ENCODE measurements around the gene TIMP3.

TIMP3 gene

DNA sequence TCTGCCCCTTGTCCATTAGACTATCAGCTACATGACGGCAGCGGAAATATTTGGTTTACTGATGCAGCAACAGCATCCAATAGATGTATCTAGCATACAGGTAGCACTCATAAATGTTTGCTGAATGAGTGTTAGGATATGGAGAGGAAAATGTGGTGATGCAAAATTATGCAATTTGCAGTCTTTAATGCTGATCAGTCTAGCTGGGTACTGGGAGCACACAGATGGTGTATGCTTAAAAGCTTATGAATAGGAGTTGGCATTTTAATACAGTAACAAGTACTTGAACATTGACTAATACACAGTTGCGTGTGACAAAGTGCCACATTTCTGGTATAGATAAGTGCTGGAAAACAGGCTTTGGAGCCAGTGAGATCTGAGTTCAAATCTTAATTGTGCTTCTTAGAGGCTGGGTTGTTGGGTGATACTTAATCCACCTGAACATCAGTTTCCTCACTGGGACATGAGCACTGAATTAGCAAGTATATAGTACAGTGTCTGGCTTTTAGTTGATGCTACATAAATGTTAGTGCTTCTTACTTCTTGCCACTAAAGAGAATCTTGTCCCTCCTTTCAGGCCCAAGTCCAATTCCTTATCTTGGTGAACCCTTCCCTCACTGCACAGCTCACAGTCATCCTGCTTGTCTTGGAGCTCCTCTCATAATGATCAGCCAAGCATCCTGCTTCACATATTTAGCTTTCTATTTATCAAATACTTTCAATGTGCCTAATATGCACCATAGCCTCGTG is 99.6 kb downstream of the TIMP3 start:
- no peak for DNase-seq

DNA sequence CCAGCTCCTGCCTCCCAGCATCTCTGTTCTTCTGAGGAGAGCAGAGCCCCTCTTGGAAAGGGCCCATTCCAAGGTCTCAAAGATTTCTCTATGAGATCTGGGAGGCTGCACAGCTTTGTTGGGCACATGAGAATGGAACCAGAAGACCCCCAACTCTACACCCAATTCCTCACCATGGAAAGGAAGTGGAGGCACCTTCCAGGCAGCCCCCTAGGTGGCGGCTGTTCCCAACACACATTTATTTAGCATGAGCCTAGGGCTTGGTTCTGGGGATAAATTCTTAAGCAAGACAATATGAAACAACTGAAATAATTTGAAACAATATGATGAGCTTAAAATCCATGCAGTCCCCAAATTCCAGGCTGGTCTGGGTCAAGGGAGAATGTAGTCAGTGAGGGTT is 100.4 kb downstream of the TIMP3 start:
- no peak for DNase-seq

DNA sequence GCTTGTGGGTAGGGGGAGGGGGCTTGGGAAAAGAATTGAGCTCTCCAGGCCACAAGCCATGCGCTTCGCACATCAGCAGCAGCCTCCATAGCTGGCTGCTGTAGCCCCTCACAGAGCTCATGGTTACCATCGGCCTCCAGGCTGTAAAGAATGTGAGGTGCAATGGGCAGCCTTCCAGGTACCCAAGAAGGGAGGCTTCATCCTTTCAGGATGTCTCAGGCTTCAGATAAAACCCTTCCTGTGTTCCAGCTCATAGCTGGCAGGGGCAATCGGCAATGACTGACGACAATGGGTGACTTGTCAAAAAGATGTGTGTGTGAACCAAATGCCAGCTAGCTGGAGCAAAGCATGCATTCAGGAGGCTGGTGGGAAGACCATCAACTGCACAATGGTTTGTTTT is 102.0 kb downstream of the TIMP3 start:
- no peak for DNase-seq

GRCh38 chr22:32904044-32904443 is 102.5 kb downstream of the TIMP3 start:
- no peak for DNase-seq

GRCh38 chr22:32905400-32905799 is 103.9 kb downstream of the TIMP3 start:
- DNase-seq = no peak

GRCh38 chr22:32909581-32910428 is 108.3 kb downstream of the TIMP3 start:
- no peak for DNase-seq

- DNase-seq = no peak
Measured at GRCh38 chr22:32910429-32910772, 108.9 kb downstream of the TIMP3 start.

DNA sequence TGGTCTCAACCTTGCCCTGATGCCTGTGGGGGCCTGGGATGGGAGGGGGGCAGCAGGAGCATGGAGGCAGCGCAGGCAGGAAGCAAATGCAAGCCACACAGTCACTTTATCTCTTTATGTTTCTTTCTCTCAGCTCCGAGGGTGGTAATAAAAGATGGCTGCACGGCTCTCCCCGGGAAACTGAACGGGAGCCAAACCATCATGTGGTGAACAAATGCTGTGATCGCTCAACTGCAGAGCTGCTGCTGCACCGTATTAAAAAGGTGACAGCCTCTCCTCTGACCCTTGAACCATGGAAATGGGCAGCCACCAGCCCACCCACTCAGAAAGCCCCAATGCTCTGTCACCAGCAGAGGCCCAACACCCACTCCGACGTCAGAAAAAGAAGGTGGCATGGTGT is 110.0 kb downstream of the TIMP3 start:
- no peak for DNase-seq
